HG03439 (cell line): ENCODE measurements around the gene ABHD2.

Experiments used
- ATAC-seq: cut with Tn5 transposase; IDR thresholded peaks from one replicate; pipeline ENCODE4 v1.9.1; 2021; ENCODE audit warnings: mild to moderate bottlenecking, moderate library complexity; ENCODE audit not compliant: unreplicated experiment

The ABHD2 gene

GRCh38 chr15:89096664-89097063 lies 8.4 kb downstream of the ABHD2 start:
- no peak for ATAC-seq

- no peak for ATAC-seq
Observed at GRCh38 chr15:89097313-89097712, 9.1 kb downstream of the ABHD2 start.

- no peak for ATAC-seq
Observed at GRCh38 chr15:89098281-89098680, 10.0 kb downstream of the ABHD2 start.

- no peak for ATAC-seq
Observed at GRCh38 chr15:89099968-89100367, 11.7 kb downstream of the ABHD2 start.

GRCh38 chr15:89101302-89102193 lies 13.3 kb downstream of the ABHD2 start:
- no peak for ATAC-seq

GRCh38 chr15:89103481-89104171 lies 15.4 kb downstream of the ABHD2 start:
- ATAC-seq: no peak

- ATAC-seq: no peak
Observed at GRCh38 chr15:89104172-89104564, 15.9 kb downstream of the ABHD2 start.

- ATAC-seq: no peak
Observed at GRCh38 chr15:89105147-89105546, 16.9 kb downstream of the ABHD2 start.

GRCh38 chr15:89106200-89106599 lies 17.9 kb downstream of the ABHD2 start:
- ATAC-seq: no peak

GRCh38 chr15:89107984-89108383 lies 19.7 kb downstream of the ABHD2 start:
- ATAC-seq: no peak

GRCh38 chr15:89108835-89109234 lies 20.6 kb downstream of the ABHD2 start:
- ATAC-seq: no peak

- ATAC-seq: no peak
Observed at GRCh38 chr15:89109238-89109637, 21.0 kb downstream of the ABHD2 start.

- ATAC-seq: no peak
Observed at GRCh38 chr15:89110060-89110459, 21.8 kb downstream of the ABHD2 start.

- ATAC-seq: no peak
Observed at GRCh38 chr15:89111352-89111751, 23.1 kb downstream of the ABHD2 start.

- ATAC-seq: peak; percentile 16
Observed at GRCh38 chr15:89111961-89112340, 23.7 kb downstream of the ABHD2 start.

GRCh38 chr15:89112341-89112971 lies 24.2 kb downstream of the ABHD2 start:
- peak; percentile 83 for ATAC-seq

GRCh38 chr15:89113296-89114024 lies 25.2 kb downstream of the ABHD2 start:
- ATAC-seq: no peak

- no peak for ATAC-seq
Observed at GRCh38 chr15:89114990-89115389, 26.7 kb downstream of the ABHD2 start.

- no peak for ATAC-seq
Observed at GRCh38 chr15:89115547-89115946, 27.3 kb downstream of the ABHD2 start.

GRCh38 chr15:89116404-89116803 lies 28.1 kb downstream of the ABHD2 start:
- ATAC-seq: no peak

GRCh38 chr15:89117790-89118189 lies 29.5 kb downstream of the ABHD2 start:
- ATAC-seq: no peak
